Esophagus mucosa (tissue), 1 donor: ENCODE measurements around the gene KCNK10. TPM values are rescaled to one million over a fixed set of nuclear protein-coding genes. Genes with fewer than 3 reads are reported as not detected.

ENCODE experiments used
- ATAC-seq: fragments of 200-7000 bp; cut with Tn5 transposase; one replicate; pipeline ENCODE4 v1.9.1; 2020
- total RNA-seq: library from RNA; stranded (reverse); gene quantifications from one replicate; pipeline ENCODE4 v1.2.4, GENCODE V29; 2023
- donor health status: DM: yes; HTN: yes; CAD: no.

KCNK10 gene
- total RNA-seq, 1 donor from 2014 or later: 3.9 TPM

DNA sequence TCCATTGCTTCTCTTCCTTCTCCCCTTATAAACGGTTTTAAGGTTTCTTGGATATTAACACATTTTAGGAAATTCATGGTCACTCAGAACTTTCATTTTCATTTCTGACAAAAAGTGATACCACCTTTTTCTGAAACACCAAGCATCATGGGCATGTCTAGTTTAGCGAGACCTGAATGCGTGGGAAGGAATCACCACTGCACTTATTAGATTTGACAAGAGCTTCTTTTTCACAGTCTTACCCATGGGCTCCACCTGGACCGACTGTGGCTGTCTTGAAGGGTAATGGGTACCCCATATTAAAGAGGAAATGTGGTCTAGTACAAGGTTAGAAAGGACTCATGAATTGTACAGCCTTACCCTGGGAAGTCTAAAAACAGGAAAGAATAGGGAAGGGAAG lies 95.4 kb downstream of the KCNK10 start:
- ATAC-seq: no peak

DNA sequence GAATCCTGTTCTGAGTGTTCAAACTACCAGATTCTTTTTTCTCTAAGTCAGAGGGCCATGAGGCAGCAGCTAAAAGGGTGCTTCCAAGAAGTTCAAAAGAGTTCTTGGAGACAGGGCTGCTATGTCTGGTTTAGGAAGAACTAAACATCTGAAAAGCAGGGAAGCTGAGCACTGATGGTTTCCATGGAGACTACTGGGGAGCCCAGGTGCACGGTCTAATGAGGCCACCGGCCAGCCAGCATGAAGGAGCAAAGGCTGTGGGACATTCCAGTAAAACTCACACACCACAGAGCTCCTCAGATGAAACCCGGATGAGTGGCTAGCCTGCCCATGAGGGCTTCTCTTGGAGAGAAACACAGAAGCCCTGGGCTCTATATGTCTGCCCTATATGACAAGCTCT lies 97.3 kb downstream of the KCNK10 start:
- no peak for ATAC-seq

DNA sequence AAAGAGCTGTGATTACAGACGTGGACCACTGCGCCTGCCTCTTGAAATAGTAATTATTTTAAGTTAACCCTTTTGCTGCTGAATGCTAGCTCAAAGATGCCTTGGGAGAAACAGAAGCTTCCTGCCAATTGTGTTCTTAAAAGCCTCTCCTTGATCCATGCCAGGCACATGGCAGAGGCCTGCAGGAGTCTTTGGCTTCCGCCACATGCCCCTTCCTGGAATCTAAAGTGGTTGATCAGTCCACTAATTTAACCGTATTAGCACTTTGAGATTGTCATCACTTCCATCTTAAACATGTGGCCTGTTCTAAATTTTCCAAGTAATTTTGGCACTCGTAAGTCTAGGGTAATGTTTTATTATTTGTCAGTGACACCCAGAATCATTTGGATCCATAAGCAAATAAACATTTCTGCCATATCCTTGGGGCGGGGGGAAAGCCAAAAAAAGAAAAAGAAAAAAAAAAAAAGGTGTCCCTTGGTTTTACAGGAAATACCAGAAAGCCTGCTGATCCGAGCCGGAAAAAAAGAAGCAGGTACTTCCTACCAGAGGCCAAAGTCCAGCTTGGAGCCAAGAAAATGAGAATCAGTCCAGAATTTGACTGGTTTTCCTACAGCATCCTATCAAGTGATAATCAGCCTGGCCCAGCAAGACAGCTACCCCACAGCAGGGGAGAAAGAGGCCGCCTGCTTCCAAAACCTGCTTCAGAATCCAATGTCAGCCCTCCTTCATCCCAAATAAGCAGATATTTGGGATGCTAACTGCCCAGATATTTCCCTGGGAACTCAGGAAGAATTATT lies 104.8 kb downstream of the KCNK10 start:
- no peak for ATAC-seq

DNA sequence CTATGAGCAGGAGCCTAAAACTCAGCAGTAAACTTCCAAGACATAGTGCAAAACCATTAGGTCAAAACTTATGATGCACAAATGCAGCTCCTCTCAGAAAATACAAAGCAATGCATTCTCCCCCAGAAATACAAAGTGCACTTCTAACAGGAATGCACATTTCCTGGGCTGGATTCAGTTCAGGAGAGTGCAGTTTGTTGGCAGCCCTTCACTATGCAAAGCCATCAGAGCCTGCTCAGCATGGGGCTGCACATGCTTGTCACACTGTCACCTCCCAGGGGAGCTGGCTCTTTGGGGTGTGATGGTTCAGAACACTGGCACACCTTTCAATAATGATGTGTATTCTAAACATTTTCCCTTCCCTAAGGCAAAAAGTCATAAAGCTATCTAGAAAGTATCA lies 110.4 kb downstream of the KCNK10 start:
- ATAC-seq: no peak

DNA sequence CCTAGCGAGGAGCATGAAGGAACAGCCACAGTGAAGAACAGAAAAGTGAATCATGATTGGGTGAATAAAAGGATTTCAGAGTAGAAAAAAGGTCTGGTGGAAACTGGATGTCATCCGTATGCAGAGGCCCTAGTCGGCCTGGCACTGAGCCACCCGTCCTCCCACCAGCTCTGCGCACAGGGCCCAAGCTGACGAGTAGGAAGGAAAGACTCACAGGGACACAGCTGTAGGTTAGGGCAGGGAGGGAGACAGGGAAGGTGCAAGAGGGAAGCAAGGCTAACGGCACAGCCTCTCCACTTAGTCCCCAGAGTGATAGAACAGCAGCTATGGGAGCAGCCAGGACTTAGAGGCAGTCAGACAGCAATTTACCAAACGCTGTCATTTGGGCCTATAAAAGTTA lies 112.6 kb downstream of the KCNK10 start:
- ATAC-seq: no peak

DNA sequence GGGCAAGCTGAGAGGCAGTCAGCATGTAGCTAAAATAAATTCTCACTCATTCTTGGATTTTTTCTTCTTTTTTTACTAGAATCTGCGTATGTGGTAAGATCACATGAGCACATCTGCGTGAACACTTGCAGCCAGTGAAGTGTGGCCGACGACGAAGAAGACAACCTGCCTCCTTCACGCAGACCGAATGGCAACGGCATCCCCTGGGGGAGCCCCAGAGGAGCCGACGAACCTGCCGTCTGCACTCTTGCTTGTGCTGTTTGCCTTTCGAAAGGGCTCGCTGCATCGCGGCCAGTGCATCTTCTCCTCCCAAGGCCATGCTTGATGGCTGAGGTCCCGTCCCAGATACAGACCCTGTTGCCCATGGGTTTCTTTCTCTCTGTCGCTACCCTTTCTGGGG lies 113.8 kb downstream of the KCNK10 start:
- ATAC-seq: no peak

DNA sequence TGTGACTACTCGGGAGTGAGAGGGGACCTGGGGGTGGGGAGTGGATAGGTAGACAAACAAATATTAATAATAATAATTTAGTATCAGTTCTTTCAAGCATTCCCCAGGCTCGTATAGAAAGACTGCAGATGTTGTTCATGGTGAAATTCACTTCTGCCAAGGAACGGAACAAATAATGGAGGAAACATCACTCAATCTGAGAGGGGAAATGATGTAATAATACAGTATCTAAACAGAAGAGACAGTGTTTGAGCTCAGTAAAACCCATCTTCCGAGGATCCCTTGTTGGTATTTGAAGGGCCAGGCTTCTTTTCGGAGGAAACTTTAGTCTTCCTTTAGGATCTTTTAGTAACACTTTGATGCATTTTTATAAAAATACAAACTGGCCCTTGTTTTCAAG lies 114.2 kb downstream of the KCNK10 start:
- no peak for ATAC-seq

DNA sequence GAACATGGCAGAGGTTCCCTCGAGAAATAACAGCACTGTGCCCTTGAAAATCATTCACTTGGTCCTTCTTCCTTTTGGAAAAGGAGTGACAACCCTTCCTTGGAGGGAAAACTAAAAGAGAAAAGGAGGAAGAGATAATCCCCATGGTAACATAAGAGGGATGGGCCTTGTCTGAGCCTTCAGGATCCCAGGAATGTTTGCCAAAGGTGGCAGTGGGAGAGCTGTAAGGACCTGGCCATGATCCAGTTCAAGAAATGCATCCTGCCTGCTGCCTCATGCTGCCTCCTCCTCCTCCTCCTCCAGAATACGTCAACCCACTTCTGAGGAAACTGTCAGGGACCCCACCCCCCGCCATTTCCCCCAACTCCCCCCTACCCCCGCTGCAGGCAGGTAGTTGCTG lies 118.8 kb downstream of the KCNK10 start:
- ATAC-seq: no peak

DNA sequence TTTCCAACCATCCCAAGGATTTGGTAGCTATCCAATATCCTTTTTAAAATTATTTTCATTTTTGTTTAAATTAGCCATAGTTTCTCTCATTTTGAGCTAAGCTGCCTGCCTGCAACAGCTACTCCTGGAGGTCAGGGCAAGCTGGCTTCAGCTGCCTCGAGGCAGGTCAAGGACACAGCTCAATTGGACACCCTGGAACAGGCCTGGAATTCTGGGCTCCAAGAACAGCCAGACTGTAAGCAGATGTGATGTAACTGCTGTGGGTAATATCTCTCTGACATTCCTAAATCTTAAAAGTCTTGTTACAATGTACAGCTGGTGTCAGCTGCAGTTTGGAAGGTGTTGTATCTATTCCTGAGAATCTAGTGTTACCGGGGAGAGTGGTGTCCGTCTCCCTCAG lies 119.8 kb downstream of the KCNK10 start:
- no peak for ATAC-seq

DNA sequence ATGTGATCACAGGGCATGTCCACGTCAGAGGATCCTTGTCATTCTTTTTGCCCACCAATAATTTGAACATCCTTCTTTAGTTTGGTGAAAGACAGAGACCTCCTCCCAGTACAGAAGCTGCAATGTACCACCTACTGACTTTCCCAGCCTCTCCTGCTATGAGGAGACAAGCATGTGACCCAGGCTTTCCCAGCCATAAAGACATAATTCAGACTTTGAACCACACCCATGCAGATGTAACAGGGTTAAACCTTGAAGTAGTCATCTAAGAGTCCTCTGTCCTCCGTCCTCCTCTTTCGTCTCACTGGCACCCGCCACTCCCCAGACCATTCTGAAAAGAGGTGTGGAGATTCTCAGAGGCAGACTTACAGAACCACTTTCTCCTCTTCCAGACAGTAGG lies 120.8 kb downstream of the KCNK10 start:
- ATAC-seq: no peak

DNA sequence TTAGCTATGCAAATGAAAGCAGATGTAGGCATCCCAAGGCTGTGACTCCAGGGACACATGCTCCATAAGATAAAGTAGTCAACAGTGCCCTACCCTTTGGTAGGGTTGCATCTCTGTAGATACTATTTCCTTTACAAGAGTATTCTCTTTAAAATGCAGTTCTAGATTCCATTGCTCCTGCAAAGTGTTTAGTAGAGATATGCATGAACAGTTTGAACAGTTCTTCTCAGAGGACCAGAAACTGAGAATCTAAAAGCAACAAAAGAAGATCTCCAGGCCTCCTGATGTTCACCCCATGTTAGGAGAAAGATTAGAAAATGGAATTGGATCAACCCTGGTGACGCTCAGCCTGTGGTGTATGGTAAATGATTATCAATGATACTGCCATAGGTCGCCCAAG lies 121.2 kb downstream of the KCNK10 start:
- no peak for ATAC-seq

DNA sequence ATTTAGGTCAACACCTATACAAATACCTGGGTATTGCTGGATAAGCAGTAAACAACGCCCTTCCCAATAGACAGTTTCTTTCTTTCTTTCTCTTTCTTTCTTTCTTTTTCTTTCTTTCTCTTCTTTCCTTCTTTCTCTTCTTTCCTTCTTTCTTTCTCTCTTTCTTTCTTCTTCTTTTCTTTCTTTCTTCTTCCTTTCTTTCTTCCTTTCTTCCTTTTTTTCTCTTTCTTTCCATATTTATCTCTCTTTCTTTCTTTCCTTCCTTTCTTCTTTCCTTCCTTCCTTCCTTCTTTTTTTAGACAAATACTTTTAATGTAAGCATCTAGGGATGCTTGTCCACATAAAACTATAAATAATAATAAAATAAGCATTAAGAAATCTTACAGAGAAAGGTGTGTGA lies 123.2 kb downstream of the KCNK10 start:
- ATAC-seq: no peak

DNA sequence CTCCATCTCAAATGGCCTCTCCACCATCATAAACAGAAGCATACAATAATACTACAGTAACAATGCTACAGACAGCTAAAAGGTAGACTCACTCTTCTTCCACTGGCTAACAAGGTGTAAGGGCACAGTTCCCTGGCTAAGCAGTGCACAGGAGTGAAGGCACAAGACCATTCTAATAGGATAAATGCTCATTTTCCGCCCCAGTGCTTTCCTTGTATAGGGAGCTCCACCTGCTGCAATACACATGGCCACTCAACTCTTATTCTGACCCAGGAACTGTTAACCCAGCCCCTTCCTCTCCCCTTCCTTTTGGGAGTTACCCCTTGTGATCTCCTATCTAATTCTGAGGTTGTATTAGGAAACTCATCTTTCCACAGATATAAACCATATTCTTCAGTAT lies 124.6 kb downstream of the KCNK10 start:
- no peak for ATAC-seq

DNA sequence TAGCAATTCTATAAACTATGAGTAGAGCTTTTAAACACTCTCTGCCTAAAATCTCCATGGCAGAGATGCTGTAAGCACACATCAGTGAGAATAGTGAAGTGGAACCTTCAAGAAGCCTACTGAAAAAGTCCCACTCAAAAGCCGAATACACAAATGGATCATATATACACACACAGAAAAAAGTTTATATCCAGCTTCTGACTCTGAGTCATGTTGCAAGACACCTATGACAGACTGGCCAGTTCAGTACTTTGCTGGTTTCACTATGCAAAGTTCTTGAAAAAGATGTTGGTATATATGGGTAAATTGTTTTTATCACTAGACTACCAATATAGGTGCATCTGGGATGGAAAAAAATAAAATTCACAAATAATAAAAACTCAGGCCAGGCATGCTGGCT lies 126.1 kb downstream of the KCNK10 start:
- no peak for ATAC-seq

DNA sequence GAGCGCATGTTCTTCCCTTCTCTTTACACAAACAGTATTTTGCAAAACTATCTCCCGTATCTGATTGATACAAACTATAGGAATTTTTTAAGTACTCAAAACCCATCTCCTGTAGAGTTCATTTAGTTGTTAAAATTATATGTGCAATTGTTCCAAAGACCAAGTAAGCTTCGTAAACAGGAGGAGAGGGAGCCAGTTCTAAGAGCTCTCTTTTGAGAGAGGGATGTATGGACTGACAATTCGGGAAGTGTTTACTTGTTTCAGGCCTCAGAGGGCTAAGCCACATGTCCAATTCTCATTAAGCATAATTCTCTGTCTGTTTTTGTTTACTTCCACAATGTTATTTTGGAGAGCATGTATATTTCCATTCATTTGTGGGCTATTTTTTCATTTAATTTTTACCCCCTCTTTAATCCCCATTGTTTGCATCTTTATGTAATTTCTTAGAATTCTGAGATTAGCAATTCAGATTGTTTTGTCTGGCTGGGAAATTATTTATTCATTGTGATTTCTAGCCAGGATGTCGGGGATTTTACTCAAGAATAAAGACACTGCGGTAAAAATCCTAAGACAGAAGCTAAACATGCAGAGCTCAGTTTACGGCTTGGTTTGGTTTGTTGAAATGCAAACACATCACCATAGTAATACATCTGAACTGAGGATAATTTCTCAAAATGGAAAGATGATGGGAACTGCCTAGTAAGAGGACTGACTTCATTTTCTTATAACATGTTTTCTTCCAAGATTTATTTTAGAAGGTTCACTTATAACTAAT lies 126.8 kb downstream of the KCNK10 start:
- no peak for ATAC-seq

DNA sequence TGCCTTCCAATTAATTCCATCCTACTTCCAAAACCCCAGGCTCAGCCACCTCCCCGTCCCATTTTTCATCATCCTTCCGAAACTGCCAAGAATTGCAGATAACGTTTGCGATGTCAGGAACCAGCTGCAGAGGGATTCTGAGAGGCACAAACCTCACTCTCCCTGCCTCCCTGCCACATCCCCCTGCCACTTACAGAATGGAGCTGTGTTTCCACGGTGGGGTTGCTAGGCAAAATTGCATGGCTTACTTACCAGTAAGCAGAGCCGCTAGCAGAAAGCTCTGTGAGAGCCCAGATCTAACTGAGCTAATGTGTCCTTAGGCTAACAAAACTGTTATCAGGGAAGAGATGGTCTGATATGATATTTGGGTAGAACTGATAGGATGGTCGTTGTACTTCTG lies 127.4 kb downstream of the KCNK10 start:
- no peak for ATAC-seq

DNA sequence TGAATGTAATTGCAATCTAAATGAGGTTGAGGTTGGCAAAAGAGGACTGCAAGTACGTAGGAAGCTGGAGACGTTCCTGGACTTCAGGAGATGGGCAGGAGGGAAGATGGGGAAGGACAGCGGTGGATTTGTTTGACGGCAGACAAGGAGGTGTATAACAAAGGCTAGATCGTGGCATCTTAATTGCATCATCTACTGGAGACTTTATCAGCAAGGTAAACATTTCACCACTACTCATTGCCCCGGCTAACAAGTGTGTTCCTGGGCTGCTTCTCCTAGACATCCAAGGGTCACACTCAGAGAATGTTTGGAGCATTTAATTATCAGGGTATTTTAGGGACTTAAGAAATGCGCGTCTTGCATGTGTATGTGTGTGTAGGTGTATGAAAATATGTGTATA lies 128.5 kb downstream of the KCNK10 start:
- no peak for ATAC-seq

DNA sequence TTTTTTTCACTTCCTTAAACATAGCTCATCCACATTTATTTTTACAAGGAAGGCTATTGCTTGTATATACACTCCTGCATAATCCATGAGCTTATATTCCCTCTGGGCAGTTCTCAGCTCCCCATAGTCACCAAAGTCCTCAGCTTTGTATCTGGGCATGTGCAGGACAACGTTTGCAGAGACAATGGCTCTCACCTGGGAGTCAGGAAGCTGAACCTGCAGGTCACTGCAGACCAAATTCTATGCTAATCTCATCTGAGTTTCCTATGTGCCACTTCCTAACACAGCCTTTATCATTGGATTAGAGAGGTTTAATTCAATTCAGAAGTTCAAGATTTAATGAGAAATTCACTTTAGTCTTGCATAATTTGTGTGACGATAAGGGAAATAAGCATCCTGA lies 131.5 kb downstream of the KCNK10 start:
- ATAC-seq: no peak

DNA sequence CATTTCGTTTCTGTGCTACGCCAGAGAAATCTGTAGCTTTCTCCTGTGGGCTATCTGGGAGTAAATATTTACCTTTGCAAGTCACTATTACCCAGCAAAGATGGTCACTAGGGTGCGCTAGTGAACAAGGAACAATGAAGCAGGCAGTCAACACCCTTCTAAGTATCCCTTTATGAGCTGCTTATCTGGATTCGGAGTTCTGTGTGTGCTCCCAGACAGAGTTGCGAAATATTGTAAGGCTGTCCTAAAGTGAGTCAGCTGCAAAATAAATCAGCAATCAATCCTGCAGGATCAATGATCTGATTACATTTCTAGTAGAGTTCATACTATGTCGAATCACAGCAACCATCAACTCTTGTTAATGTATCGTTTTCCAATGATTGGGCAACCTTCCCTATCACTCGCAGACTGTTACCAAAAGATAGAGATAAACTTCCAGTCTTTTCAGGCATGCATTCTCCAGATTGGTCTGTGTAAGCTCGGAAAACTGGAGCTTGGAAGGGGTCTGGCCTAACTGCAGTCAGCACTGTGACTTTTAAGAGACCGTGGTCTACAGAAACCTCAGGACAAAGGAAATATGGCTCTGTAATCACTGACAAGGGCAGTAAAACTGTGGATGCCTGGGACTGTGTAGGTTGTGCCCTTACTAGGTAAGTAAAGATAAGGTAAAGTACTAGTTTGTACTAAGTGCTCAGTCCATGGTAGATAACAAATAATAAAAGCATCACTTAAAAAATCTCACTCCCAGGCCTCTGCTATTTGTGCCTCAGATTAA lies 133.5 kb downstream of the KCNK10 start:
- peak; percentile 92 for ATAC-seq

DNA sequence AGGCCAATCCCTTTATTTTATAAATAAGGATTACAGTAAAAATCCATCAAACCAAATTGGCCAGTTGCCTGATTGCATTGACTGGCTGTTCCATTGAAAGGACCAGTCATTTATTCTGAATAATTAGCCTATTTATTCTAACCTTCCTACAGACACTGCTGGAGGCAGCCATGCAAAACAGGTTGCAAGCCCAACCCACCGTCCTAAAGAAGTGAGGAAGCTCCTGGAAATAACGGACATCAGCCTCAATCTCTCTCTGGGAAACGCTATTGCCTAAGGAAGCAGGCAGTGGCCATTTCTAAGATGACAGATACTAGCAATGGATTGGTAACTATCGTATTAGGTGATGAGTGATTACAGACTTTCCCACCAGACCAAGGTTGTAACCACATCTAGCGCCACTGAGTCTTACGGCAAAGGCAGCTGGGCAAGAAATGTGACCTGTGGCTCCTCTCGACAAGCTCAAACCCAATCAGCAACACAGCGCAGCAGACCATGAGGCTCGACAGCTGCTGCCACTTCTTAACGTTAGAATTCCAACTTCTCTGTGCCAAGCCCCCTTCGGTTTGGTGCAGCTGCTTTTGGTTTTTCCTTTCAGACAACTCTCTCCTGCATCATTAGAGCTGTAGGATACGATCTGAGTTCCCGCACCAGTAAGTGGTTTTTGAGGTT lies 134.2 kb downstream of the KCNK10 start:
- no peak for ATAC-seq

DNA sequence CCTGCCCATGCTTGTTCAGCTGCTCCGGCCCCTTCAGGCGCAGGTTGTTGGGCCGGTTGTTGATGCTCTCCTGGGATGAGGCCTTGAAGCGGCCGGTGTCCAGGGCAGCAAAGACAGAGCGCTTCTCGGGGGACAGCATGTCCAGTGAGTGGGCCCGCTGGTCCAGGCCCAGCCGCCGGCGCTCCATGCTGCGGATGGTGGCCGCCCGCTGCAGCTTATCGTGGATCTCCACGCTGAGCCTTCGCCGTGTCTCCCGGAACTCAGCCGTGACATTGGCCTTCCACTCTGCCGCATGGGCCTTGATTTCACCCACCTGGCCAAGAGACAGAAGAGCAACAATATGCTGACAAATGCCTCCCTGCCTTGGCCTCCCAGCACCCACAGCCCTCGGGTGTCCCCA lies 137.2 kb downstream of the KCNK10 start:
- ATAC-seq: no peak

DNA sequence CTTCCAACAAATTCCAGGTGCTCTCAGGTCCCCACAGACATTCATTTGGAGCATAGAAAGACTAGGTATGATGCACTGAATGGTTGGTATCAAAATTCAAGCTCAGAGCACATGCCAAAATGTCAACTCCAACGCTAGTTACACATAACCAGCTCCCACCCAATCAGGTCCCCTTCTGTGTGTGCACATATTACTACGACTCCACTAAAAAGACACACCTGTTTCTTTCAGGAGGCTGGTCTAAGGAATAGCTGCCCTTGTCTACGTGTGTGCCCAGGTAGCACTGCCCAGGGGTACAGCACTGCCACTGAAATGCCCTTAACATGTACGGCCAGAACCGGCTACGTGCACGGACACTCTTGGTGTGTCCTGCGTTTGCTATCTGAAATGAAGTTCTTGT lies 138.1 kb downstream of the KCNK10 start:
- no peak for ATAC-seq

DNA sequence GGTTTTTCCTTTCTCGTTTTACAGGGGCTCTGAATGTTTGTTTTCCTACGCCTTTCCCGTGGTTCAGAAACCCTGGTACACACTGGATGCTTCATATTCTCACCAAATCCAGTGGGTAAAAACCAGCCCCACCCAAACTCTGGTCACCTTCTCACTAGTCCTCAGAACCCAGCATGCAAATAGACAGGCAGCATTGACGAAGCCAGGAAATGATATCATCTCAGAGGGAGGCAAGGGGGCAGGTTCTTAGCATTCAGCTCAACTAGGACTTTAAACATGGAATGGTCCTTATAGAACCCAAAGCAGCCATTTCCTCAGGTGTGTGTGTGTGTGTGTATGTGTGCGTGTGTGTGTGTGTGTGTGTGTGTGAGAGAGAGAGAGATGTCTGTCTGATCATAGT lies 142.0 kb downstream of the KCNK10 start:
- ATAC-seq: no peak
